Heart left ventricle (tissue), 16 donors: ENCODE results near the gene RHOA. TPM values are rescaled to one million over a fixed set of nuclear protein-coding genes. Genes with fewer than 3 reads are reported as not detected.

ENCODE experiments used
- ATAC-seq, 4 donors: fragments of 200-7000 bp; cut with Tn5 transposase; one replicate each; pipeline ENCODE4 v1.9.1; 2020 to 2022; ENCODE audit warnings: moderate library complexity in 4 of 4, mild to moderate bottlenecking in 3 of 4, moderate number of reproducible peaks in 1 of 4
- DNase-seq, 5 donors: peaks; one replicate each; pipeline ENCODE4 v3.0.0-alpha.2; 2020
- H3K27ac ChIP-seq, 12 donors: fragments of 200-600 bp; sonication (generic) in 4 of 12; one replicate each; pipeline versions ENCODE4 v1.5.0 to v1.8.0; 2016 to 2022; ENCODE audit warnings: mild to moderate bottlenecking in 2 of 12
- H3K27me3 ChIP-seq, 9 donors: fragments of 200-600 bp; sonication (generic) in 2 of 9; one replicate each; pipeline versions ENCODE4 v1.5.1 to v1.8.0; 2016 to 2022; ENCODE audit warnings: mild to moderate bottlenecking in 3 of 9
- H3K36me3 ChIP-seq, 9 donors: fragments of 200-600 bp; sonication (generic) in 2 of 9; one replicate each; pipeline versions ENCODE4 v1.5.0 to v1.8.0; 2018 to 2022; ENCODE audit warnings: mild to moderate bottlenecking in 2 of 9
- H3K4me1 ChIP-seq, 12 donors: fragments of 200-600 bp; sonication (generic) in 4 of 12; one replicate each; pipeline versions ENCODE4 v1.5.0 to v1.8.0; 2016 to 2022; ENCODE audit warnings: mild to moderate bottlenecking in 3 of 12
- H3K4me3 ChIP-seq, 12 donors: fragments of 200-600 bp; sonication (generic) in 4 of 12; one replicate each; pipeline versions ENCODE4 v1.5.0 to v1.8.0; 2017 to 2022; ENCODE audit warnings: mild to moderate bottlenecking in 9 of 12, moderate library complexity in 4 of 12
- H3K9me3 ChIP-seq, 12 donors: fragments of 200-600 bp; sonication (generic) in 4 of 12; one replicate each; pipeline versions ENCODE4 v1.5.0 to v1.8.0; 2016 to 2022; ENCODE audit warnings: mild to moderate bottlenecking in 1 of 12
- POLR2A ChIP-seq, 2 donors: fragments of 450-650 bp; IDR thresholded peaks; one replicate each; pipeline ENCODE4 v1.6.1; 2017; ENCODE audit warnings: antibody characterized with exemption in 2 of 2, mild to moderate bottlenecking in 2 of 2, moderate library complexity in 2 of 2
- WGBS, 4 donors: extraction: QIAGEN DNeasy Blood & Tissue Kit in 2 of 4; methylation state at CpG; one replicate each; pipeline versions ENCODE4 v1.1.5 to v1.1.7; 2013 to 2018; 5-methylcytosine and 5-hydroxymethylcytosine counted together
- intact Hi-C, 10 donors: fragments of 100-400 bp; cut with DNase I; formaldehyde crosslinking; loops; one replicate each; pipeline versions ENCODE4 v1.11.1 to v1.14.2; 2022
- polyA plus RNA-seq, 2 donors: library from polyadenylated mRNA; stranded (reverse); fragments of 200-250 nt; gene quantifications; one replicate each; pipeline ENCODE4 v1.2.3, GENCODE V29; 2013
- total RNA-seq, 9 donors: library from RNA; depleted of rRNA in 2 of 9; stranded (reverse); fragments of >200 nt in 2 of 9; fragmentation: NEBNext Ultra II Directional in 3 of 9; extraction: Animal tissue kit (Norgen Biotek cat#: 25700) in 3 of 9; gene quantifications; one replicate each; pipeline versions ENCODE4 v1.1.0 to v1.2.4, GENCODE V29; 2016 to 2023
- TF ChIP-seq, protein P1 (sequence below), 12 donors: fragments of 200-600 bp; sonication (generic) in 4 of 12; IDR thresholded peaks; one replicate each; pipeline versions ENCODE4 v1.5.0 to v1.8.0; 2018 to 2022; ENCODE audit warnings: antibody characterized with exemption in 12 of 12, mild to moderate bottlenecking in 5 of 12
- donor health status: ischemic (EF 13 %, LVEDD 7.1; RV severe dilation, severe dysfunction).
- donor health status: healthy with polysubstance abuse.
- donor health status: DM: no; HTN: yes; CAD: no.
- donor health status: DM: no; HTN: no; CAD: no.
- donor health status: ischemic (EF 25% LVEDD 6.9; RV normal size, moderate dysfunction).
- donor health status: ischemic (EF 25% LVEDD 5.7; RV mildly dilated, moderate dysfunction).
- donor health status: healthy.
- donor health status: DM: yes; HTN: yes; CAD: no.
- donor health status: ischemic (EF 35%, LVEDD 5.7; RV mildly dilated, moderate dysfunction).
- donor health status: nonischemic (EF 11% LVEDD 7.7; RV severe dilation, severe dysfunction).
- donor health status: DM: yes; HTN: yes; CAD: no.
- donor health status: PGD.
- donor health status: ischemic (EF 29% LVEDD 5.4; RV normal size, mild dysfunction).
- donor health status: nonischemic (EF 23%, LVEDD 6.1; RV moderate dilation, normal function).

The RHOA gene
- total and polyA plus RNA-seq, 11 donors, result 106 to 479 (median 291) TPM

DNA sequence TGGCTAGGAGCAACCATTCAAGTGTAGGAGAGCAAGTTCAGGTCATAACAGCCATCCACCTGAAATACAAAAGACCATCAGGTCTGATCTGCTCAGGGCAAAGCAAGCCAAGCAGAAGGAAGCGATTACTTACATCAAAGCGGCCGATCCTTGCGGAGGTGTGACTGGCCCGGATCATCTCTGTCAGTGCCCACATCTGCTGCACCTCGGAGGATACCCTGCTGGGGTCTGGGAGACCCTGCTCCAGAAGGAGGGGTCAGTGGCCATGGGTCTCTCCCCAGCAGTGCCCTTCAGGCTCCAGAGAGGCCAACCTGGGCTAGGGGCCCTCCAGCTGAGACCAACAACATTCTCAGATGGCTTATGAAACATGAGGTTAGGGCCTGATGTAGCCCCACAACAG is 13.0 kb upstream of the RHOA start:
- no peaks in the 10 kb centered on the region for H3K27me3 ChIP-seq
- H3K36me3 ChIP-seq, result peaks cover 0 to 45% (median 26%) of the 10 kb centered on the region in 9 donors
- TF ChIP-seq, protein P1, sequence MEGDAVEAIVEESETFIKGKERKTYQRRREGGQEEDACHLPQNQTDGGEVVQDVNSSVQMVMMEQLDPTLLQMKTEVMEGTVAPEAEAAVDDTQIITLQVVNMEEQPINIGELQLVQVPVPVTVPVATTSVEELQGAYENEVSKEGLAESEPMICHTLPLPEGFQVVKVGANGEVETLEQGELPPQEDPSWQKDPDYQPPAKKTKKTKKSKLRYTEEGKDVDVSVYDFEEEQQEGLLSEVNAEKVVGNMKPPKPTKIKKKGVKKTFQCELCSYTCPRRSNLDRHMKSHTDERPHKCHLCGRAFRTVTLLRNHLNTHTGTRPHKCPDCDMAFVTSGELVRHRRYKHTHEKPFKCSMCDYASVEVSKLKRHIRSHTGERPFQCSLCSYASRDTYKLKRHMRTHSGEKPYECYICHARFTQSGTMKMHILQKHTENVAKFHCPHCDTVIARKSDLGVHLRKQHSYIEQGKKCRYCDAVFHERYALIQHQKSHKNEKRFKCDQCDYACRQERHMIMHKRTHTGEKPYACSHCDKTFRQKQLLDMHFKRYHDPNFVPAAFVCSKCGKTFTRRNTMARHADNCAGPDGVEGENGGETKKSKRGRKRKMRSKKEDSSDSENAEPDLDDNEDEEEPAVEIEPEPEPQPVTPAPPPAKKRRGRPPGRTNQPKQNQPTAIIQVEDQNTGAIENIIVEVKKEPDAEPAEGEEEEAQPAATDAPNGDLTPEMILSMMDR (IDR thresholded peaks at IDR 0.05), result no peak
- no peak for TF ChIP-seq POLR2A (IDR thresholded peaks at IDR 0.05)
- DNase-seq (peak in 1 of 5 donors; percentile 49), ATAC-seq (no peak)
- no peak overlapping the region for H3K4me3 ChIP-seq
- intact Hi-C loops, result loop anchor here in 3 of 10 donors (5.0 to 10.0 kb wide), 2 partner anchors 70 to 83 kb away; partner anchors contain the start of genes USP4 (in 2 of the 3) and GPX1 (in 1 of the 3)
- WGBS, 4 donors, result 87 to 97% (median 94%) methylated on average over 5 to 6 of the region's 6 CpGs
- H3K4me1 ChIP-seq, result peaks cover 0 to 29% (median 14%) of the 10 kb centered on the region in 12 donors
- H3K9me3 ChIP-seq, result no peaks in the 10 kb centered on the region
- H3K27ac ChIP-seq, result no peak overlapping the region

DNA sequence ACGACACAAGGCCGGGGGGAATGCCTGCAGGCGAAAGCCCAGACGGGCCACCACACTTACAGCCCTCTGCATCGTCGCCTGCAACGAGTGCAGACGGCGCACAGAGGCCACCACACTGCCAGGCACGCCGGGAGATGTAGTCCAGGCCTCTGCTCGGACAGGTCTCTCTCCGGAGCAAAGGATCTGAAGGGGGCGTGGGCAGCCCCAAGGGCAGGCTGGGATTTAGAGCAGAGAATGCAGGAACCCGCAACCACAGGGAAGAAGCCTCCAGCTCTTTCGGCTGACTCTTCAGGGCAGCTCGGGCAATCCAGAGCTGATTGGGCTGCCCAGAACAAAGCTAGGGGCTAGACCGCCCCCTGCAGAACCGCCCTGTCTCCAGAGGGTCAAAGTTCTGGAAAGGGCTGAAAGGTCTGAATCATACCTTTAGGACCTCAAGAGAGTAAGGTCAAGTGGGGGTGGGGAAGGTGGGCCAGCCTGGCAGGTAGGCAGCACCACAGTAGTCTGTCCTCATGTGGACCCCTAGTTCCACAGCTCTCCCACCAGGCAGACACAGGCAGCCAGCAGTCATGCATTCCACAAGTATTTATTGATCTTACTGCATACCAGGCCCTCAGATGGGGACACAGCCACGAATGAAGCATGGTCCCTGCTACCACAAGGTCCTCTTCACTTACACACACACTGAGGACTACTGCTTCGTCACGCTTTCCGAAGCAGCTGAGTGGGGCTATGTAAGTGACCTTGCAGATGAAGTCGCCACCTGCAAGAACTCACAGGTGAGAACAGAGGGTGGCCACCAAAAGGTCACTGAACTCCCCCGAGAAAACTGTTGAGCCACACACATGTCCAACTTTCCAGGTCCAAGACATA is 10.8 kb upstream of the RHOA start, which contains the start of gene AMT:
Gene AMT (minus strand): TSS at position 95 of the 870 bp plus-strand sequence. CDS start 23 bp downstream, at position 72.
- WGBS, 4 donors, result 41 to 65% (median 58%) methylated on average over 19 to 25 of the region's 25 CpGs
- TF ChIP-seq, protein P1 (IDR thresholded peaks at IDR 0.05), result no peak
- no peak for TF ChIP-seq POLR2A (IDR thresholded peaks at IDR 0.05)
- DNase-seq, result peak; percentile 57 to 84 (median 72)
- peak within 1 kb of the TSS; percentile 16 to 66 (median 52) for H3K4me3 ChIP-seq
- peak within 1 kb of the TSS in 10 of 12 donors; percentile 38 to 76 (median 63) for H3K27ac ChIP-seq
- H3K9me3 ChIP-seq, result no peaks in the 10 kb centered on the region
- H3K4me1 ChIP-seq, result peaks cover 0 to 35% (median 6%) of the 10 kb centered on the region in 12 donors
- intact Hi-C loops, result loop anchor here in 1 of 10 donors (10.0 kb wide), 1 partner anchor 68 kb away; the partner anchor contains the start of gene GPX1
- H3K36me3 ChIP-seq, result peaks cover 0 to 54% (median 30%) of the 10 kb centered on the region in 9 donors
- peak; percentile 81 to 92 (median 84) for ATAC-seq
- H3K27me3 ChIP-seq, result no peaks in the 10 kb centered on the region

DNA sequence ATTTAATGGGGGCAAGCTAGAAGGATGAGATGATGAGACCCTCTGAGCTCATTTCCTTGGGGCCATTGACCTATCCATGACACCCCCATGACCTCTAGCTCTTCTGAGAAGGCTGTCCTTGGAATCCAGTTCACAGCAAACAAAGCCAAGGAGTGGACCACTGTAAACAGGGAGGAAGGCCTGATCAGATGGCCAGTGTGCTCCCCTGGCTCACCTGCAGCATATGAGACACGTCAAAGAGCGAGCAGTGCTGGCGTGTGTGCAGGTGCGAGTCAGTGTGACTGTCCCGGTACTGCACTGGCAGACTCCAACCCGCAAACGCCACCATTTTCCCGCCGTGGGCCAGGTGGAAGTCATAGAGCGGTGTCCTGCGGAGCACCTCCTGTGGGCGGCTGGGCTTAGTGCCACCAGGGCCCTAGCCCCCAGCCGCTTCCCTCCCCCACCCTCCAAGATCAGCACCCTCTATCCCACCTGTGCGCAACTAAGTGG is 10.2 kb upstream of the RHOA start:
- 29 to 45% (median 43%) methylated on average over 7 to 14 of the region's 14 CpGs for WGBS, 4 donors
- ATAC-seq, result peak in 3 of 4 donors; percentile 14 to 40 (median 28)
- DNase-seq, result peak in 1 of 5 donors; percentile 66
- H3K4me1 ChIP-seq, result peaks cover 0 to 41% (median 7%) of the 10 kb centered on the region in 12 donors
- peaks cover 0 to 61% (median 30%) of the 10 kb centered on the region in 9 donors for H3K36me3 ChIP-seq
- TF ChIP-seq, protein P1 (IDR thresholded peaks at IDR 0.05), result no peak
- TF ChIP-seq POLR2A (IDR thresholded peaks at IDR 0.05), result no peak
- intact Hi-C loops, result loop anchor here in 1 of 10 donors (10.0 kb wide), 1 partner anchor 67 kb away; the partner anchor contains the start of gene GPX1
- H3K9me3 ChIP-seq, result no peaks in the 10 kb centered on the region
- H3K27me3 ChIP-seq, result no peaks in the 10 kb centered on the region
- peak overlapping the region; percentile 16 to 66 (median 52) for H3K4me3 ChIP-seq
- peak overlapping the region in 8 of 12 donors; percentile 38 to 76 (median 63) for H3K27ac ChIP-seq
